Prostate gland (tissue), 2 donors: ENCODE data around the gene MTIF3. TPM values are rescaled to one million over a fixed set of nuclear protein-coding genes. Genes with fewer than 3 reads are reported as not detected.
A peak's percentile ranks its signal among the peaks of the same experiment; 100 is the strongest.

Source experiments
- DNase-seq: peaks from one replicate; pipeline ENCODE4 v3.0.0-alpha.2; 2019; ENCODE audit warnings: low spot score
- H3K27ac ChIP-seq, 2 donors: fragments of 200-600 bp; sonication (generic); 2 replicates each; pipeline ENCODE4 v1.5.1; 2017 to 2019
- H3K27me3 ChIP-seq: fragments of 200-600 bp; sonication (generic); replicated peaks from 2 replicates; pipeline ENCODE4 v1.5.1; 2019; ENCODE audit not compliant: insufficient read depth
- H3K36me3 ChIP-seq, 2 donors: fragments of 200-600 bp; sonication (generic); 1 replicate in 1 of 2; 2 replicates in 1 of 2; pipeline versions ENCODE4 v1.5.1 to v1.8.1; 2017 to 2019
- H3K4me1 ChIP-seq: fragments of 200-600 bp; sonication (generic); replicated peaks from 2 replicates; pipeline ENCODE4 v1.5.1; 2019
- H3K4me3 ChIP-seq, 2 donors: fragments of 200-600 bp; sonication (generic); 2 replicates each; pipeline ENCODE4 v1.5.1; 2017 to 2019
- H3K9me3 ChIP-seq: fragments of 200-600 bp; sonication (generic); 2 replicates; pipeline ENCODE4 v1.5.1; 2017
- POLR2A ChIP-seq: fragments of 450-650 bp; IDR thresholded peaks from one replicate; pipeline ENCODE4 v1.6.1; 2016; ENCODE audit warnings: antibody characterized with exemption, mild to moderate bottlenecking
- POLR2AphosphoS5 ChIP-seq: sonication (generic); formaldehyde crosslinking; IDR thresholded peaks from one replicate; pipeline ENCODE4 v1.6.1; 2017; ENCODE audit warnings: antibody characterized with exemption
- WGBS: methylation state at CpG from one replicate; pipeline ENCODE4 v1.1.5; 2018; 5-methylcytosine and 5-hydroxymethylcytosine counted together
- intact Hi-C: fragments of 100-400 bp; cut with DNase I; formaldehyde crosslinking; loops from one replicate; pipeline ENCODE4 v1.14.2; 2022
- total RNA-seq, 2 donors: library from RNA; depleted of rRNA; stranded (reverse); fragments of >200 nt; gene quantifications; one replicate each; pipeline ENCODE4 v1.1.0, GENCODE V29; 2016
- TF ChIP-seq, protein P1 (sequence below), 4 experiments: fragments of 200-600 bp in 2 of 4; fragments of 450-650 bp in 2 of 4; sonication (generic) in 2 of 4; IDR thresholded peaks; 1 replicate in 3 of 4; 2 replicates in 1 of 4; pipeline ENCODE4 v1.5.1; 2016 to 2019; ENCODE audit warnings: antibody characterized with exemption in 4 of 4, mild to moderate bottlenecking in 2 of 4, moderate library complexity in 2 of 4

The MTIF3 gene
- total RNA-seq, 2 donors from 2014 or later: 44.8 to 52.3 TPM

DNA sequence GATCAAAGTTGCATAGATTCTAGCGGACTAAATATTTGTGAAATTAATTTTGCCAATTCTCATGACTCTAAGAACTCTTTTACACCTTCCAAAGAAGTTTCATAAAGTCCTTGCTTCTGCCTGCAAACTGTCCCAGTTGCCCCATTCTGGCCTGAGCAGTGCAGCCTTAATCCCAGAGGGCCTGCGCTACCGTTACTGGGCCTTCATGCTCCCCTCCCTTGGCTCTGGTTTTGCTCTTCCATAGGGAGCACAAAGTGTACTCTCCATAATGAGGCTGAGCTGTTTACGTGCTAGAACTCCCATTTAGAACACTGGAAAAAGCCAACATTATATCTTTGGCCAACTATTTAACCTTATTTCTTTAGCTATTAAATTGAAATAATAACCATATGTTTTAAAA, 2.1 kb downstream of the MTIF3 start:
- no peaks in the 10 kb centered on the region for H3K36me3 ChIP-seq
- WGBS: 60% methylated on average over 4 of the region's 4 CpGs
- H3K4me3 ChIP-seq: no peak overlapping the region
- intact Hi-C loops: no loop called here
- TF ChIP-seq POLR2AphosphoS5 (no peak), POLR2A (no peak)
- TF ChIP-seq, protein P1, sequence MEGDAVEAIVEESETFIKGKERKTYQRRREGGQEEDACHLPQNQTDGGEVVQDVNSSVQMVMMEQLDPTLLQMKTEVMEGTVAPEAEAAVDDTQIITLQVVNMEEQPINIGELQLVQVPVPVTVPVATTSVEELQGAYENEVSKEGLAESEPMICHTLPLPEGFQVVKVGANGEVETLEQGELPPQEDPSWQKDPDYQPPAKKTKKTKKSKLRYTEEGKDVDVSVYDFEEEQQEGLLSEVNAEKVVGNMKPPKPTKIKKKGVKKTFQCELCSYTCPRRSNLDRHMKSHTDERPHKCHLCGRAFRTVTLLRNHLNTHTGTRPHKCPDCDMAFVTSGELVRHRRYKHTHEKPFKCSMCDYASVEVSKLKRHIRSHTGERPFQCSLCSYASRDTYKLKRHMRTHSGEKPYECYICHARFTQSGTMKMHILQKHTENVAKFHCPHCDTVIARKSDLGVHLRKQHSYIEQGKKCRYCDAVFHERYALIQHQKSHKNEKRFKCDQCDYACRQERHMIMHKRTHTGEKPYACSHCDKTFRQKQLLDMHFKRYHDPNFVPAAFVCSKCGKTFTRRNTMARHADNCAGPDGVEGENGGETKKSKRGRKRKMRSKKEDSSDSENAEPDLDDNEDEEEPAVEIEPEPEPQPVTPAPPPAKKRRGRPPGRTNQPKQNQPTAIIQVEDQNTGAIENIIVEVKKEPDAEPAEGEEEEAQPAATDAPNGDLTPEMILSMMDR (IDR thresholded peaks at IDR 0.05): no peak
- no peaks in the 10 kb centered on the region for H3K27me3 ChIP-seq
- H3K9me3 ChIP-seq: no peaks in the 10 kb centered on the region
- DNase-seq: no peak
- H3K4me1 ChIP-seq: no peaks in the 10 kb centered on the region
- peak overlapping the region in 1 of 2 donors; percentile 95 for H3K27ac ChIP-seq

DNA sequence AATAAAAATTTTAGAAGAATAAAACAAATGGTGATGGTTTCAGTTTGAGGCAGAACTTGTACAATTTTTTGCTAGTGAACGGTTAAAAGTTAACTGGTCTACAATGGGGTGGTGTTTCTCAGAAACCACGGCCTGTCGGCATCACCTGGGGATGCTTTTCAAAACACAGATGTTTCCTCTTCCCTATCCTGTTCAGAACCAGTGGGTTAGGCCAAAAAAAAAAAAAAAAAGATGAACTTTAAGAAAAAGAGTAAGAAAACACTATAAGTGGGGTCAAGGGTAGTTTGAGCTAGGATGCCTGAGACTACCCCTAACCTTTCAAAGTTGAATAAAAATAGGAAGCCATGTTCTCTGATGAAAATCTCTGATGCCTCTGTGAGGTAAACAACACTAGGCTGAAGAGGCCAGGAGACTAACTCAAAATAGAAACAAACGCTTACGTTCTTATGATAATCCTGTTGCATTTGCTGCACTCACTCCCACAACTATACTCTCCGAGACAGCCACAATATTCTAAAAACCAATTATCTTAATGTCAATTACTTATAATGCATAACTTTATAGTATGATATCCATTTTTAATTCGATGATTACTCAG, 3.3 kb downstream of the MTIF3 start:
- H3K36me3 ChIP-seq: no peaks in the 10 kb centered on the region
- no peak overlapping the region for H3K27ac ChIP-seq
- no peaks in the 10 kb centered on the region for H3K27me3 ChIP-seq
- H3K4me3 ChIP-seq: no peak overlapping the region
- no peaks in the 10 kb centered on the region for H3K9me3 ChIP-seq
- DNase-seq: no peak
- TF ChIP-seq POLR2AphosphoS5 (no peak), POLR2A (no peak)
- TF ChIP-seq, protein P1 (IDR thresholded peaks at IDR 0.05): no peak
- 72% methylated on average over 7 of the region's 7 CpGs for WGBS
- H3K4me1 ChIP-seq: no peaks in the 10 kb centered on the region
- intact Hi-C loops: no loop called here

DNA sequence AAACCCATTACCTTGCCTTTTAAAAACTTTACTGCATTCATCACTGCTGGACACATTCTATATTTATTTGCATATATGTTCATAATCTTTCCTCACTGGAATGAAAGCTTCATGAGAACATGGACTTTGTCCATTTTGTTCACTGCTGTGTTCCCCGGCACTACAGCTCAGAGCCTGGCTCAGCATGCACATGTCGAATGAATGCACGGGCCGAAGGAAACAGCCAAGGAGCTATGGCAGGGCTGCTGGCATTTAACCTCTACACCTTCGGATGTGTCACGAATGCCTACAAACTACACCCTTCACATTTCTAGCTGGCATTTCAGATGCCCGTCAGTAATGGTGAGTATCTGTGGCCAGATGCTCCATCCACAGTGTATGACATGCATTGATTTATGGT, 7.6 kb downstream of the MTIF3 start:
- WGBS: 88% methylated on average over 7 of the region's 7 CpGs
- H3K27ac ChIP-seq: no peak overlapping the region

DNA sequence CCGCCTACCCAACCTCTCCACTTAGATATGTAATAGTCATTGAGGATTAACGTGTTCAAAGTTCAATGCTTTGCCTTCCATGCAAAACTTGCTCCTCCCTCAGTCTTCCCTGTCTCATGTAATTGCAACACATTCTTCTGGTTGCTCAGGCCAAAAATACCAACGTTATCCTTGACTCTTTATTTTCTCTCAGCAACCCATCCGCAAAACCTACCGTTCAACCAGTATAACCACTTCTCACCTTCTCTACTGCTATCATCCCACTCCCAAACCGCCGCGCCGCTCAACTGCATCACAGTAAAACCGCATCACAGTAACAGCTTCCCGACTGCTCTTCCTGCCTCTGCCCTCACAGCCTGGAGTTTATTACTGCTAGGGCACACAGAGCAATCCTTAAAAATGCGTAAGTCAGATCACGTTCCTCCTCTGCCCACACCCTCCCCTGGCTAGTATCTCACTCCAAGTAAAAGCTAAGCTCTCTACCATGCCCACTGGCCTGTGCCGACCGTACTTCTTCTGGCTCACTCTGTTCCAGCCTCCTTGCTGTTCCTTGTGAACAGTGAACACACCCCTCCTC, 8.2 kb downstream of the MTIF3 start:
- TF ChIP-seq, protein P1 (IDR thresholded peaks at IDR 0.05): no peak
- no peak for TF ChIP-seq POLR2AphosphoS5
- no peak for TF ChIP-seq POLR2A
- Histone ChIP-seq H3K36me3 (no peaks in the 10 kb centered on the region), H3K27me3 (no peaks in the 10 kb centered on the region), H3K4me3 (no peak overlapping the region), H3K4me1 (no peaks in the 10 kb centered on the region), H3K9me3 (no peaks in the 10 kb centered on the region), H3K27ac (no peak overlapping the region)
- intact Hi-C loops: no loop called here
- no peak for DNase-seq
- WGBS: 42% methylated on average over 15 of the region's 15 CpGs

More for the DNA sequence above, 7.6 kb downstream of the MTIF3 start:
- H3K4me1 ChIP-seq: no peaks in the 10 kb centered on the region
- DNase-seq: no peak
- intact Hi-C loops: no loop called here
- H3K9me3 ChIP-seq: no peaks in the 10 kb centered on the region
- H3K4me3 ChIP-seq: no peak overlapping the region
- TF ChIP-seq POLR2A: no peak
- TF ChIP-seq, protein P1 (IDR thresholded peaks at IDR 0.05): no peak
- no peak for TF ChIP-seq POLR2AphosphoS5
- no peaks in the 10 kb centered on the region for H3K36me3 ChIP-seq
- no peaks in the 10 kb centered on the region for H3K27me3 ChIP-seq

GRCh38 chr13:27440408-27440807, 10.0 kb downstream of the MTIF3 start:
- Histone ChIP-seq H3K27me3 (no peaks in the 10 kb centered on the region), H3K4me3 (no peak overlapping the region), H3K4me1 (no peaks in the 10 kb centered on the region), H3K9me3 (no peaks in the 10 kb centered on the region), H3K36me3 (peaks cover 0 to 5% of the 10 kb centered on the region in 2 donors), H3K27ac (no peak overlapping the region)
- intact Hi-C loops: no loop called here
- no peak for DNase-seq
- 90% methylated on average over 1 of the region's 1 CpG for WGBS
- TF ChIP-seq, protein P1 (IDR thresholded peaks at IDR 0.05): no peak
- TF ChIP-seq POLR2AphosphoS5 (no peak), POLR2A (no peak)
